GM12891 (cell line): Measurements from ENCODE around the gene ARID1A.

Source experiments
- PAX5 ChIP-seq: IDR thresholded peaks from 2 replicates; pipeline ENCODE4 v1.6.1; 2011; ENCODE audit warnings: low read length, moderate library complexity, mild to moderate bottlenecking; ENCODE audit not compliant: insufficient read depth, severe bottlenecking
- POLR2A ChIP-seq: IDR thresholded peaks from 2 replicates; pipeline ENCODE4 v1.6.1; 2011; ENCODE audit warnings: low read depth, low read length, control low read depth
- POU2F2 ChIP-seq: IDR thresholded peaks from 2 replicates; pipeline ENCODE4 v1.6.1; 2011; ENCODE audit warnings: low read depth, mild to moderate bottlenecking, control low read depth, low read length, moderate library complexity

GRCh38 chr1:26811057-26811456, 115.2 kb downstream of the ARID1A start:
- TF ChIP-seq POLR2A (no peak), POU2F2 (no peak), PAX5 (no peak)
